Gastrocnemius medialis (tissue), 4 donors: Measurements from ENCODE around the gene CAV2.

ENCODE experiments used
- CTCF ChIP-seq, 5 experiments: fragments of 450-650 bp in 3 of 5; fragments of 200-600 bp in 2 of 5; sonication (generic) in 2 of 5; IDR thresholded peaks in 4 of 5; conservative IDR thresholded peaks in 1 of 5; 1 replicate in 4 of 5; 2 replicates in 1 of 5; pipeline ENCODE4 v1.5.1; 2016 to 2019; ENCODE audit warnings: antibody characterized with exemption in 5 of 5, mild to moderate bottlenecking in 3 of 5, moderate library complexity in 3 of 5
- POLR2A ChIP-seq, 2 donors: fragments of 450-650 bp; IDR thresholded peaks; one replicate each; pipeline ENCODE4 v1.6.1; 2017; ENCODE audit warnings: antibody characterized with exemption in 2 of 2, mild to moderate bottlenecking in 2 of 2, moderate library complexity in 2 of 2

GRCh38 chr7:116542618-116543017 is 43.1 kb downstream of the CAV2 start:
- TF ChIP-seq POLR2A (IDR thresholded peaks at IDR 0.05), result no peak
- no peak for TF ChIP-seq CTCF (IDR thresholded peaks at IDR 0.05 in 4 of 5, conservative IDR thresholded peaks at IDR 0.05 in 1 of 5)
